T-helper 2 cell treated with Interferon-gamma antibody and Interleukin-4, amounts not matched to agents 100 ng/mL and 5 ng/mL, for 36 hours (primary cell): ENCODE measurements around the gene TPPP. TPM values are rescaled to one million over a fixed set of nuclear protein-coding genes. Genes with fewer than 3 reads are reported as not detected.

Experiments used
- intact Hi-C: fragments of 100-400 bp; cut with micrococcal nuclease; formaldehyde crosslinking; loops from one replicate; pipeline ENCODE4 v1.15.1; 2023
- total RNA-seq: library from RNA; stranded (reverse); gene quantifications from 2 replicates; pipeline ENCODE4 v1.2.3, GENCODE V29; 2022

Gene TPPP
- total RNA-seq, 1 donor from 2014 or later: 0.34 TPM

DNA sequence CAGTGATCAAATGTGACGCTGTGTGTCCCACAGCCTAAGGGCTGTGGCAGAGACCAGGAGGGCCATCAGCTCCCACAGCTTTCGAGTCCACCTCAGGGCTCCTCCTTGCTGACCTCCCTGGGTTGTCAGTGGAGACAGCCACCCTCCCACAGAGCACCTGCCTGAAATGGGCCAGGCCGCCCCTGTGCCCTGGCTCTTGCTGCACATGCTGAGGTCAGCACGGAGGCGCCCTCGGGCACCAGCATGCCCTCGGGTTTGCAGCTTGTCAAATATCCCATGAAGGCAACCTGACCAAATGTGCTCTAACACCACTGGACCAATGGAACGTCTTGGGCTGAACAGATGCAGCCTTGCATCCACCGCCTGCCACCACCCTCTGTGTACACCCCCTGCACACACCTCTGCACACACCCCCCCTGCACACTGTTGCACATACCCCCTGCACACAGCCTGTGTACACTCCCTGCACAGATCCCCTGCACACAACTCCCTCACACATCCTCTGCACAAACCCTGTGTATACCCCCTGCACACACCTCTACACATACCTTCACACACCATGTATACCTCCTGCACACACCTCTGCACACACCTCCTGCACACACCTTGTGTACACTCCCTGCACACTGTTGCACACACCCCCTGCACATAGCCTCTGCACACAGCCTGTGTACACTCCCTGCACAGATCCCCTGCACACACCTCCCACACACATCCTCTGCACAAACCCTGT is 83.0 kb downstream of the TPPP start:
- intact Hi-C loops: loop anchor here (10.0 kb wide), 2 partner anchors 165 to 1185 kb away; partner anchors contain the start of genes EXOC3 and MRPL36

Other genes starting within 250 kb of the TPPP start
- 1.5 and 1.6 TPM in 2 replicates for gene SLC9A3, start 168.9 kb downstream of the TPPP start, total RNA-seq
- 32.3 and 32.8 TPM in 2 replicates for gene CEP72, start 81.0 kb downstream of the TPPP start, total RNA-seq
- gene ZDHHC11B, start 91.4 kb upstream of the TPPP start, total RNA-seq: 0.07 and 0.09 TPM in 2 replicates
- 20.6 and 21.5 TPM in 2 replicates for gene ZDHHC11, start 157.6 kb upstream of the TPPP start, total RNA-seq
- gene BRD9, start 199.4 kb upstream of the TPPP start, total RNA-seq: 66.4 and 72.1 TPM in 2 replicates
- 35.7 and 36.8 TPM in 2 replicates for gene TRIP13, start 199.5 kb upstream of the TPPP start, total RNA-seq